ENCODE results near the gene SHC2.
A peak's percentile ranks its signal among the peaks of the same experiment; 100 is the strongest.
"Not testable (repeated sequence)": the region's sequence is repeated elsewhere in the genome, so short reads cannot be mapped to it uniquely, and the experiment has no call there.

The SHC2 gene

DNA sequence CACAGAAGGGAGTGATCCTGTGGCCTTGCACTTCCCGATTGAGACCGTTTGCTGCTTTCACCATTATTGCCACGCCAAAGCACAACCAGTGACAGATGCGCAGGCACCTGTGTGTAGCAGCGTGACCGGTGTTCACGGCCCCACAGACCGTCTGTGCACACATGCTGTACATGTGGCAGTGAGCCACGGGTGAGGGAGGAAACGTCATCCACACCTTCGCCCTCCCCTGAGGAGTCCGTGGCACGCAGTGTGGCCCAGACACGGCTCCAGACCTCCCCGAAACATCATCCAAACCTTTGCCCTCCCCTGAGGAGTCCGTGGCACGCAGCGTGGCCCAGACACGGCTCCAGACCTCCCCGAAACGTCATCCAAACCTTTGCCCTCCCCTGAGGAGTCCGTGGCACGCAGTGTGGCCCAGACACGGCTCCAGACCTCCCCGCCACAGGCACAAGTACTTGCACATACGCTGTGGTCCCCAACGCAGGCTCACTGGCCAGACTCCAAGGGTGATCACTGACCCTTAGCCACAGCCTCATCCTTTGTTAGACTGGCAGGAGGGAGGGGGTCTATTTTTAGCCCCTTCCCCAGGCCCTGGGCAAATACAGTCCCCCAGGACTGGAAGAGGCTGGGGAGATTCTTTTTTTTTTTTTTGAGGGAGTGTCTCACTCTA lies 7.9 kb upstream of the SHC2 start:
- no peak for DNase-seq

DNA sequence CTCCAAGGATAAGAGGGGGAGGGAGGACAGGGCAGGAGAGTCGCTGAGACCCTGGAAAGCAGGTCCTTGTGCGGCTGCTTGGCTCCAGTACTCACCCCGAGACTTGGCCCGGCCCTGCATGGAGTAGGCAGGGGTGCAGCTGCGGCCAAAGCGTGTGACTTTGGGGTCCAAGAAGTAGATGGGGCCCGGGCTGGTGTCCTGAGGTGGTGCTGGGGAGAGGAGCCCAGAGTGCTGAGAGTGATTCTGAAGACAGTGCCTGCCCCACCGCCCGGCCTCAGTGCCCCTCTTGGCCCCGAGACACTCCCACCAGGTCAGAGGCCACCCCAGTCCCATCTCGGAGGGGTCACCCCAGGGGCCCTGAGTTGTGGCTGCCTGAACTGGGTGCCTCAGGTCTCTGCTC lies 6.7 kb upstream of the SHC2 start:
- no peak for DNase-seq

DNA sequence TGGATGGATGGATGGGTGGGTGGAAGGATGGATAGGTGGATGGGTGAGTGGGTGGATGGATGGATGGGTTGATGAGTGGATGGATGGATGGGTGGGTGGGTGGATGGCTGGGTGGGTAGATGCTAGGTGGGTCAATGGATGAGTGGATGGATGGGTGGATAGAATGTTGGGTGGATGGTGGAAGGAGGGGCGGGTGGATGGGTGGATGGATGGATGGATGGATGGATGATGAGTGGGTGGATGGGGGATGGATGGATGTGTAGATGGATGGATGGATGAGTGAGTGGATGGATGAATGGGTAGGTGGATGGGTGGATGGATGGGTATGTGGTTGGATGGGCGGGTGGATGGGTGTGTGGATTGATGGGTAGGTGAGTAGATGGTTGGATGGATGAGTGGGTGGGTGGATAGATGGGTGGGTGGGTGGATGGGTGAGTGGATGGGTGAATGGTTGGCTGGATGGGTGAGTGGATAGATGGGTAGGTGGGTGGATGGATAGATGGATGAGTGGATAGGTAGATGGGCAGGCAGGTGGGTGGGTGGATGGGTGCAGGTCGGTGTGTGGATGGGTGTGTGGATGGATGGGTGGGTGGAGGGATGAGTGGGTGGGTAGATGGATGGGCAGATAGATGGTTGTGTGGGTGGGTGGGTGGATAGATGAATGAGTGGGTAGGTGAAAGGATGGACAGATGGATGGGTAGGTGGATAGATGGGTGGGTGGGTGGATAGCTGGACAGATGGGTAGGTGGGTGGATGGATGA lies 4.4 kb upstream of the SHC2 start:
- DNase-seq = no peak

DNA sequence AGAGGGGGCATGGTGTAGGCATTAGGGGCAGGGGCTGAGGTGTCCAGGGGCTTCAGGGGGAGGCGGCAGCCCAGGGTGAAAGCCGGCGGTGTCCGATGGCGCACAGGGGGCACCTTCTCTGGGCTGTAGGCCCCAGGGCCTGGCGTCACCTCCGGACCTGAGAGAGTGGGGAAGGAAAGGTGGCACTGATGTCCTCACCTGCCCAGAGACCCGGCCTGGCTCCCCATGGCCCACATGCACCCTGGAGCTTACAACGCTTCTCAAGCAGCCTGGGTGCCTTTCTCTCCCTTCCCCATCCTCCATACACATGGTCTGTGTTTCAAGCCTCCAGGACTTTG lies 3.3 kb upstream of the SHC2 start:
- no peak for DNase-seq

DNA sequence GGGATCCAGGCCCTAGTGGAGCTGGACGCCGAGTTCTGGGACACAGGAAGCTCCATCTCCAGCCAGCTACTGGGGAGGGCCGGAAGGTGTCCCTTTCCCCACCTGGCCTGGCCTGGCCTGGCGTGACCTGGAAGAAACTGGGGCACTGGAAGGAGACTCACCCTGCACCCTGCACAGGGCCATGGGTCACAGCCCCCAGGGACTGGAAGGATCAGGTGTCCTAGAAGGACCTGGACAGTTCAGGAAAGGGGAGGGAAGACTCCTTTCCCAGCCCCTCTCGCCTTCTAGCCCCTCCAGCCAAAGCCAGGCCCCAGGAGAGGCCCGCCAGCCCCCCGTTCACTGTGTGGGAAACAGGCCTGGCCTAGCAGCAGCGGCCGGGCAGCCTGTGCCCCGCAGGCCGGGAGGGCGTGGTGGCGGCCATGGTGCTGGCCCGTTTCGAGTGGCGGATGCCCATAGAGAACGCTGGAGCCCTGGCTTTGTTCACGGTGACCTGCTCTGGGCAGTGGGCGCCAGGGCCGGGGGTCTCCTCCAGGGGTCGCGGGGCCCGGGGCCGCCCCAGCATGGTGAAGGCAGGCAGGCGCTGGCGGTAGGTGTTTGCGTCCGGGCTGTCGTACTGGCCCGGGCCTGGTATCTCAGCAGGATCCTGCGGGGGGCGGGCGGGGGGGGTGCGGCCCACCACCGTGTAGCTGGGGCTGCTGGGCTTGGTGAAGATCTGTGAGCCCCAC lies 2.8 kb upstream of the SHC2 start:
- DNase-seq = no peak

DNA sequence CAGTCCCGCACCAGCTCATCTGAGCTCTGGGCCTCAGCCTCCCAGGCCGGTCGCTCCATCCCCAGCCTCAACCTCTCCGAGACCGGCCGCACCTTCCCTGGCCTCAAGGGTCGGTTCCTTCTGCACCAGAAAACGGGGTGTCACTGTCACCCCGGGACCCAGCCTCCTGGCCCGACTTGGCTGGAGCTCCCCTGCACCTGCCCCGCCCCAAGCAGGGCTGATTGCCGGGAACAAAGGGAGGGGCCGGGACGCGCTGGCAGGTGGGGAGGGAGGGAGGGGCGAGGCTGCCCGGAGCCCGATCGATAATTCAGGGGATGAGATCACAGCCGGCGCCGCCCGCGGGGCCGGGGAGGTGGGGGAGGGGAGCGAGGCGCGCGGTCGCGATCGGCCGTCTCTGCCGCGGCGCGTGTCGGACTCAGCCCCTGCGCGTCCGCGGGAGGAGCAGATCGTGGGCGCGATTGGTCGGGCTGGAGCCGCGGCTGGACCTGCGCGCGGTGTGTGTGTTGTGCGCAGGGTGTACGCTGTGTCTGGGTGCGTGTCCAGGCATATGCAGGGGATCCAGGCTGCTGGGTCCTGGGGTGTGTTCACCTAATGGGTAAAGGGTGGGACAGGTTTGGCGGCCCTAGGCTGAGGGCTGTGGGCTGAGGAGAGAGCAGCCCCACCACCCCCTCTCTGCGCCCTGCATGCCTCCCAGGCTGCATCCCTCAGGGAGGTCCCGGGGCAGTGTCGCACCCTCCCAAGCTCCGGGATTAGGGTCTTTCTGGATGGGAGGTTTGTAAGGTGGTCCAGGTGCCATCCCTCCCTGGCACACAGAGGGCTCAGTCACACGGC lies 1.1 kb upstream of the SHC2 start:
- no peak for DNase-seq

DNA sequence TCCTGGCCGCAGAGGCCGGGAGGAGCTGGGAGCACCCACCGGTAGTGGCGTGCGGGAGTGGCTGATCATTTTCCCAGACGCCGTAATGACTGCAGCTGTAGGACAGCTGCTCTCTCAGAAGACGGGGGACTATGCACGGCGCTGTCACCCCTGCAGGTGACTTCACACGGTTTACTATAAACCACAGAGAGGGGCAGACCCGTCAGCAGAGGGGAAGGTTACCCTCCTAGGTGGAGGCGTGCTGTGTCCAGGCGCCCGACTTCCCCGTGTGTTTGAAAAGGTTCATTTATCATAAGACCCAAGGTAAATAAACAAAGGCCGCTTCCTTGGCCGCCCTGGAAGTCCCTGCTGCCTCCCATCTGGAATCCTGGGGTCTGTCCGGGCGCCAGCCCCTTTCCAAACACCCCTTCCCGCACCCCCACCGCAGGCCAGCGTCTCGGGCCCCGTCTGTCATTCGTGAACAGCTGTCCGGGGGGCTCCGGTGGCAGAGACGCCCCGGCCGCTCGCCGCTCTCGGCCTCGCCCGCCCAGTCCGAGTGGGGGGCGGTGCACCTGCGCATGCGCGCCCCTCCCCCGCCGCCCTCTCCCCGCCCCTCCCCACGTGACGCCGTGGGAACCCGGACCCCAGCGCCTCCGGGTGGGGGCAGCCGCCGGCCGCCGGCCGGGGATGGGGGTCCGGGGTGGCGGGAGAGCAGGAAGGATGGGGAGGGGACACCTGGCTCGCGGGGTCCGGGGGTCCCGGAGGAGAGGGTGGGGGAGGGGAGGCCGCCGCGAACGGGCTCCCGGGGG lies 915 bp downstream of the SHC2 start:
- peak in 1 of 2 donors; percentile 10 for DNase-seq

DNA sequence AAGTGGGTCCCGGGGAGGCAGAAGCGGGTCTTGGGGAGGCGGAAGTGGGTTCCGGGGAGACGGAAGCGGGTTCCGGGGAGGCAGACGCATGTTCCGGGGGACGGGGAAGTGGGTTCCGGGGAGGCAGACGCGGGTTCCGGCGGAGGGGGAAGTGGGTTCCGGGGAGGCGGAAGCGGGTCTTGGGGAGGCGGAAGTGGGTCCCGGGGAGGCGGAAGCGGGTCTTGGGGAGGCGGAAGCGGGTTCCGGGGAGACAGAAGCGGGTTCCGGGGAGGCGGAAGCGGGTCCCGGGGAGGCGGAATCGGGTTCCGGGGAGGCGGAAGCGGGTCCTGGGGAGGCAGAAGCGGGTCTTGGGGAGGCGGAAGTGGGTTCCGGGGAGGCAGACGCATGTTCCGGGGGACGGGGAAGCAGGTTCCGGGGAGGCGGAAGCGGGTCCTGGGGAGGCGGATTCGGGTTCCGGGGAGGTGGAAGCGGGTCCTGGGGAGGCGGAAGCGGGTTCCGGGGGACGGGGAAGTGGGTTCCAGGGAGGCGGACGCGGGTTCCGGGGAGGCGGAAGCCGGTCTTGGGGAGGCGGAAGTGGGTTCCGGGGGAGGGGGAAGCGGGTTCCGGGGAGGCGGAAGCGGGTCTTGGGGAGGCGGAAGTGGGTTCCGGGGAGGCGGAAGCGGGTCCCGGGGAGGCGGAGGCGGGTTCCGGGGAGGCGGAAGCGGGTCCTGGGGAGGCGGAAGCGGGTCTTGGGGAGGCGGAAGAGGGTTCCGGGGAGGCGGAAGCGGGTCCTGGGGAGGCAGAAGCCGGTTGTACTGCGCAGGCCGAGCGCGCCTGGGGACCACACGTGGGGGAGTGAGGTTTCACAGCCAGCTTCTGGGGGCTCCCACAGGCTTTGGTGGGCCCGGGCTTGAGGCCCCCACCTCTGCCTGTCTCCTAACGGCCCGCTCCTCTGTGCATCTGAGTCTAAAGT lies 2.5 kb downstream of the SHC2 start:
- DNase-seq = no peak

DNA sequence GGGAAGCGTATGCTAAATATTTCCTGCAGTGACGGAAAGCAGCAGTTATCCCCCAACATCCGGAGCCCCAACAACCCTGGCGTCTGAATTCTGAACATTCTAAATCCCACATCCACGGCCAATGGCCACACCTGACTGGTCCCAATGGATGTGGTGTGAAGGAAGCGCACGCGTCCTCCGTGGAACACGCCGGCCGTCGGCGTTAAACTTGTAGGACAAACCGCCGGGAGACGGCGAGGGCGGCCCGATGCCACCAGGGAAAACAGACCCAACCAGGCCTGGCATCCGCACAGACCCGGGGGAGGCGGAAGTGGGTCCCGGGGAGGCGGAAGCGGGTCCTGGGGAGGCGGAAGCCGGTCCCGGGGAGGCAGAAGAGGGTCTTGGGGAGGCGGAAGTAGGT lies 3.2 kb downstream of the SHC2 start:
- no peak for DNase-seq

DNA sequence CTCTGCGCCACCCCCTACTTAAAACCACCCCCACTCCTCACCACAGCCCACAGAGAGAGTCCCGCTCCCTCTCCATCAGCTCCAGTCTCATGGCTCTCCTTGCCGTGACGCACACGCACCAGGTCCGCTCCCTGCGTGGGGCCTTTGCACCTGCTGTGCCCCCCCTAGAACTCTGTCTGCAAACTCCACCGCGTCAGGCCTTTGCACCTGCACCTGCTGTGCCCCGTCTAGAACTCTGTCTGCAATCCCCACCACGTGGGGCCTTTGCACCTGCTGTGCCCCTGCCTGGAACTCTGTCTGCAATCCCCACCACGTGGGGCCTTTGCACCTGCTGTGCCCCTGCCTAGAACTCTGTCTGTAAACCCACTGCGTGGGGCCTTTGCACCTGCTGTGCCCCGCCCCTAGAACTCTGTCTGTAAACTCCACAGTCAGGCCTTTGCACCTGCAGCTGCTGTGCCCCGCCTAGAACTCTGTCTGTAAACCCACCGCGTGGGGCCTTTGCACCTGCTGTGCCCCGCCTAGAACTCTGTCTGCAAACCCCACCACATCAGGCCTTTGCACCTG lies 4.2 kb downstream of the SHC2 start:
- no peak for DNase-seq

DNA sequence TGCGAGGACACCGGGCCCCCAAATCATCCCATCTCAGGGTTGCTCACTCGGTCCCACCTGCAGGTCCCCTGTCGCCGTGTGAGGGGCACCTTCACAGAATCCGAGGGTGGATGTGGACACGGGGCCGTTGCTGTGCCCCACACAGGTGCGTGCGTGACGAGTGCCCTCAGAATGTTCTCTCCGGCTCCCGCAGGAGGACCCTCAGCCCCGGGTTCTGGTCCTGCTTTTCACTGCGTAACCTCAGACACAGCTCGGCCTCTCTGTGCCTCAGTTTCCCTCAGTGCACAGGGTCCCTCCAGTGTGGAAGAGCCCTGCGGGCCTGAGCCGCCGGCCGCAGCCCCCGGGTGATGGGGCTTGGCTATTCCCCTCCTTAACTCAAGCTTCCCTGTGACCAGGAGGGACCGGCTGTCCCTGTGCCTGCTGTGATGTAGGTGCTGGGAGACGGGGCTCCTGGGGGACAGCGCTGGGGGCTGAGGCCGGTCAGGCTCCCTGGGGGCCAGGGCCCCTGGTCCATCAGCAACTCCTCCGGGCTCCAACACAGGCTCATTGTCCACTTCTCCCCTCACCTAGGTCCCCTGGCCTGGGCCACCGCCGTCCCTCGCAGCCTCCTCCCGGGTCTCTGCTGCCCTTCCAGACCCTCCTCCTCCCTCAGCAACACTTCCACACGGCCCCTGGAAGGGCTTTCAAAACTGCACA lies 4.8 kb downstream of the SHC2 start:
- DNase-seq = no peak

DNA sequence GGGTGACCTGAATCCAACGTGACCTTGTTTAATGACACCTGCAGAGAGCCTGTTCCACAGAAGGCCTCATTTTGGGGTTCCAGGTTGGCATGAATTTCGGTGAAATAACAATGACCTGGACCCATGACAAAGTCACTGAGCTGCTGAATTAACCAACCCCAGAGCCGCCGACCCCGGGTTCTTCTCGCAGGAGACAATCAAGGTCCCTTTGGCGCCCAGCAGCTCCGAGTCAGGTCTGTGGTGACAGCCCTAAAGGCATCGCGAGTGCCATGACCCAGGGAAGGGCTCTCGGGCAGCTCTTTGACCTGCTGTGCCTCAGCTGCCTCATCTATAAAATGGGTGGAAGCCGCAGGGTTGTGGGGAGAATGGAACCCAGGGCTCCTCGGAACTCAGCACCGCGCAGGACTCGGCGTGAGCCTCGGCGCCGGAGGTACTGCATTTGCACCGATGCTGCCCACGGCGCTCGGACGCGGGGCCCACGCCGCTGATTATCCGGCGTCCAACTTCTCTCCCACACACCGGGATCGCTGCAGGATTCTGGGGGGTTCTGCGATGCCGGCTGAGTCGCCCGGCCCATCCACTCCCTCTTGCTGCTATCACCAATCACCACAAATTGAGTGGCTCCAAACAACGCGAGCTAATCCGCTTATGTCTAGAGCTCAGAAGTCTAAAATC lies 5.7 kb downstream of the SHC2 start:
- DNase-seq = no peak

DNA sequence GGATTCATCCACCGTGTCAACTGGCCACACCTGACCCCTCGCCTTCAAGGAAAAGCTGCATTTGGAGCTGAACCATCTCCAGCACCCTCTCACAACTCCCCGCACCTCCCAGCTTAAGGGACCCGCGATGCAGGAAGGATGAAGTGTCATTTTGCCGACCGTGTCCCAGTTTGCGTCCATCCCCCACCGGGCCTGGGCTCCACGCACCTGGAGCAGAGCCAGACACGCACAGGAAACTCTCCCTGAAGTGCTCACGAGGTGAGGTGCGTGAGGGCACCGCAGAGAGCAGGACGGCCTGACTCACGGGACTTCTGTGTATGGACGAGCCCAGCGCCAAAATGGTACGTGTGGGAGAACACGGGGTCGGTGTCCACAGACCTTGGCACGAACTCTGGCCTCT lies 7.2 kb downstream of the SHC2 start:
- no peak for DNase-seq

DNA sequence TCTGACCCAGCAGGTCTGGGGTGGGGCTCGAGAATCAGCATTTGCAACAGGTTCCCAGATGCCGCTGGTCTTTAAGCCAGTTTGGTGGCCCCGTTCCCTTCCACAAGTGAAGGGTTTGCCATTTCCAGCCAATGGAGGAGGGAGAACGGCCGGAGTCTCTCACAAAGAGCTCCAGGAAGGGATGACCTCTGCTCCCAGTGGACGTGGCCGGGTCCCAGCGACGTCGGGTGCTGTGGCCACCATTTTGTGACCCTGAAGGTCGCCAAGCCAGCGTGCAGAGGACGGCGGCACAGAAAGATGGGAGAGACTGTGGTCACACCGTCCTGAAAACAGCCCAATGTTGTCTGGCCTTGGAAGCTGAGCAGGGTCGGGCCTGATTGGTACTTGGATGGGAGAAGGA lies 8.0 kb downstream of the SHC2 start:
- DNase-seq = no peak

DNA sequence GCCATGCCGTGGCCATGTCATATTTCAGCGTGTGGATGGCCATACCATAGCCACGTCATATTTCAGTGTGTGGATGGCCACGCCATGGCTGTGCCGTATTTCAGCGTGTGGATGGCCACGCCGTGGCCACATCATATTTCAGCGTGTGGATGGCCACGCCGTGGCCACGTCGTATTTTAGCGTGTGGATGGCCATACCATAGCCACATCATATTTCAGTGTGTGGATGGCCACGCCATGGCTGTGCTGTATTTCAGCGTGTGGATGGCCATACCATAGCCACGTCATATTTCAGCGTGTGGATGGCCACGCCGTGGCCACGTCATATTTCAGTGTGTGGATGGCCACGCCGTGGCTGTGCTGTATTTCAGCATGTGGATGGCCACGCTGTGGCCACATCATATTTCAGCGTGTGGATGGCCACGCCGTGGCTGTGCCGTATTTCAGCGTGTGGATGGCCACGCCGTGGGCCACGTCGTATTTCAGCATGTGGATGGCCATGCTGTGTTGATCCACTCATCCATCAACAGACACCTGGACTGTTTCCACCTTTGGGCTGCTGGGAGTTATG lies 9.8 kb downstream of the SHC2 start:
- not testable (repeated sequence) for DNase-seq

DNA sequence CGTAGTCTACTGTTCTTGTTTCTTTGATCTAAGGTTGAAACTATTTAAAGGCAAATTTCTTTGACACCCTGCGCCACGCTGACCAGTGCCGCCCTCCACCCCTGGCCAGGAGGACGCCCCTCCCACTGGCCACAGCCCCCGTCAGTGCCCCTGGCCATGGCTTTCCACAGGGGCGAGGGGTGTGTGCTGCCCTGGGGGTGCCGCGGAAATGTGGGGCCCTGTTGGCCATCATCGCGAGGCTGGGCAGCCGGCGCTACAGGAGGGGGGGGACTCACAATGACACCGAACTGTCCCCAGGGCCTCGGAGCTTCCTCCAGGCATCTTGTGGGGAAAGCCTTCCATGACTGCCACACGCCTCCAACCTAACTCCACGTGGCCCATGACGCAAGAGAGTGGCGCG lies 10.9 kb downstream of the SHC2 start:
- DNase-seq = no peak

DNA sequence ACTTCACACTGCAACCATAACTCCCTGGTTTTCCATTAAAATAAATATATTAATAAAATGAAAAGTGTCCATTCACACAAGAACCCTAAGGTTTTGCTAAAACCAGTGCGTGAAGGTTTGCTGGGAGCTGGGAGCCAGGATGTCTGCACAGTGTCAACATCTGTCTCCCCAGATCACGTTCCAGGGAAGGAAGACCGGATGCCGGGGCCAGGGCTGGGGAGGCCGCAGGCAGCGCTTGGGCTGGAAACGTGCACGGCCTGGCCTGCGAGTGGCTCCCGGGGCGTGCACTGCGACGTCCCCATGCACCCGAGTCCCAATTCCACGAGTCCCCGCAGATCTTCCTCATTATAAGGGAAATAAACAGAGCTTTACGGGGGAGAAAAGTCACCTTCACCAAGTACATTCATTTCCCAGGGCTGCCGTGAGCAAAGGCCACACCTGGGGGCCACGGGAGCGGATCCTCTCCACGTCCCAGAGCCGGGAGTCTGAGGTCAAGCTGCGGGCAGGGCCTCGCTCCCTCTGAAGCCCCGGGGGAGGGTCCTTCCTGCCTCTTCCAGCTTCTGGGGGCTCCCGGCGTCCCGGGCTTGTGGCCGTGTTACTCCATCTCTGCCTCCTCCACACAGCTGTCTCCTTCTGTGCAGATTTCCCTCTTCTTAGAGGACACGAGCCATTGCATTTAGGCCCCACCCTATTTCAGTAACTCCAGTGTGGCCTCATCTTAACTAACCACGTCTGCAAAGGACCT lies 12.8 kb downstream of the SHC2 start:
- DNase-seq = no peak

DNA sequence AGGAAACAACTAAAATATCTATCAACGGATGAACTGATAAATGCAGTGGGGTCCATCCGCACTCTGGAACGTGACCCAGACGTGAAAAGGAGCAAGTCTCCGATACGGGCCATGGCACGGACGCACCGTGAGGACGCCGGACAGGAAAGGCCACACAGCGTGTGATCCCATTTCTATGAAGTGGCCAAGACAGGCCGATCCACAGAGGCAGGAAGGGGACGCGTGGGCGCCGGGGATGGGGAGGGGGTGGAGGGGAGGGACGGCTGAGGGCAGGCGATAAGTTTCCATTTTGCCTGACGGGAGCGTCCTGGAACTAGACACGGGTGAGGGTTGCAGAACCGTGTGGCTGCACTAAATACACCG lies 13.8 kb downstream of the SHC2 start:
- DNase-seq = no peak

All from CD4-positive, alpha-beta T cell treated with Interleukin-1 beta for 1 hour (primary cell).